ENCODE measurements around the gene CDC14B. TPM values are rescaled to one million over a fixed set of nuclear protein-coding genes. Genes with fewer than 3 reads are reported as not detected.
"Not testable (repeated sequence)": the region's sequence is repeated elsewhere in the genome, so short reads cannot be mapped to it uniquely, and the experiment has no call there.

CDC14B gene
- total RNA-seq, 1 experiment from 2014 or later: 28.4 TPM

- Histone ChIP-seq H3K4ac (ENCODE audit: low read depth, low read length) (no peak overlapping the region), H4K20me1 (ENCODE audit: control insufficient read depth, insufficient read depth, insufficient read length) (no peaks in the 10 kb centered on the region), H3T11ph (ENCODE audit: low read length) (no peak overlapping the region), H3K4me1 (ENCODE audit: insufficient read depth, low read length) (no peaks in the 10 kb centered on the region; the same call in none of the 2 replicates), H2BK20ac (ENCODE audit: low read depth, low read length, poor library complexity, severe bottlenecking) (no peak overlapping the region), H3K79me1 (ENCODE audit: insufficient read depth, low read depth, low read length, poor library complexity, severe bottlenecking) (no peaks in the 10 kb centered on the region), H3K4me2 (ENCODE audit: insufficient read depth, insufficient read length, low read length) (no peak overlapping the region), H3K23ac (ENCODE audit: insufficient read length, low read depth, low read length) (no peak overlapping the region), H2BK5ac (ENCODE audit: insufficient read length, low read length) (no peak overlapping the region), H2BK120ac (ENCODE audit: low read depth, low read length, poor library complexity, severe bottlenecking) (no peak overlapping the region), H4K5ac (ENCODE audit: insufficient read length, low read depth, low read length) (no peak overlapping the region), H2AK5ac (ENCODE audit: insufficient read length, low read length) (no peak overlapping the region), H3K18ac (ENCODE audit: insufficient read length, low read depth, low read length) (no peak overlapping the region), H3K56ac (ENCODE audit: insufficient read length, low read depth, low read length) (no peak overlapping the region), H3K79me2 (ENCODE audit: insufficient read depth, low read length) (no peaks in the 10 kb centered on the region), H4K8ac (replicated peaks; ENCODE audit: insufficient read length, low read depth, low read length) (no peak overlapping the region), H2BK12ac (ENCODE audit: insufficient read length, low read depth, low read length) (no peak overlapping the region), H3K27ac (ENCODE audit: insufficient read length, low read depth, low read length) (no peak overlapping the region), H3K9ac (ENCODE audit: extremely low read depth, insufficient read length, low read length) (no peak overlapping the region), H3K27me3 (ENCODE audit: insufficient read depth, low read length) (no peaks in the 10 kb centered on the region), H2AFZ (ENCODE audit: low read length) (no peak overlapping the region), H3K9me3 (ENCODE audit: control insufficient read depth, low read depth, low read length) (no peaks in the 10 kb centered on the region), H4K91ac (ENCODE audit: insufficient read length, low read depth, low read length) (no peak overlapping the region), H2BK15ac (ENCODE audit: low read depth, low read length) (no peak overlapping the region), H3K14ac (ENCODE audit: insufficient read depth, low read length) (no peak overlapping the region), H3K23me2 (ENCODE audit: insufficient read length, low read depth, low read length, poor library complexity, severe bottlenecking) (no peaks in the 10 kb centered on the region)
- no peak for TF ChIP-seq CTCF (conservative IDR thresholded peaks at IDR 0.05)
- no peak for DNase-seq
- peak overlapping the region in 2 of 3 experiments; percentile 9 to 21; a peak in 2 of 7 replicates for H3K27ac Mint-ChIP-seq
- no CpG with 5 or more reads among the region's 11 CpGs for WGBS (ENCODE audit: extremely low coverage, insufficient read length, low lambda C conversion rate)
- no peaks in the 10 kb centered on the region for H3K9me3 Mint-ChIP-seq
- peaks cover 31 to 35% of the 10 kb centered on the region in 2 experiments for H3K4me1 Mint-ChIP-seq
- H3K27me3 Mint-ChIP-seq (ENCODE audit: low read depth): no peaks in the 10 kb centered on the region
- peaks cover 5 to 7% (median 5%) of the 10 kb centered on the region in 3 experiments; a peak in 6 of 7 replicates for H3K36me3 Mint-ChIP-seq (ENCODE audit: insufficient read depth in 1 of 3, low read depth in 3 of 3)
- H3K4me3 Mint-ChIP-seq: no peak overlapping the region
Measured at GRCh38 chr9:96503918-96504317, 115.7 kb downstream of the CDC14B start.

DNA sequence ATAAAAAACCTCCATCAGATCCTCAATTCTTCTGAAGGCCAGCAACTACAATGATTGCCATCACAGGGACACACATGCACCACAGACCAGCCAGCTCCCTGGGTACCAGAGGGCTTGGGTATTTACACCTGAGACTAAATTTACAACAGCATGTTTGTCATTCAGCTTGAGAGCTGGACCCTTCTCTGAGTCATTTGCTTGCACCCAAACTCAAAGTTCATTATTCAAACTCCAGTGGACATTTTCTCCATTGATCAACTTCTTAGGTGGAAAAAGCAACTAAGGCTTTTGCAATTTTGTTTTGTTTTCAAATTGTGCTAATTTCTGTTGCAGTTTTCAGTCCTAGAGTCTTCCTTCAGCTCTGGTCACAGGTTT lies 116.3 kb downstream of the CDC14B start:
- H4K8ac ChIP-seq (replicated peaks; ENCODE audit: insufficient read length, low read depth, low read length); H2AK5ac ChIP-seq (ENCODE audit: insufficient read length, low read length); H3K27me3 ChIP-seq (ENCODE audit: insufficient read depth, low read length); H2BK120ac ChIP-seq (ENCODE audit: low read depth, low read length, poor library complexity, severe bottlenecking); H2BK12ac ChIP-seq (ENCODE audit: insufficient read length, low read depth, low read length); H3K14ac ChIP-seq (ENCODE audit: insufficient read depth, low read length); H3K56ac ChIP-seq (ENCODE audit: insufficient read length, low read depth, low read length); DNase-seq; H3K4ac ChIP-seq (ENCODE audit: low read depth, low read length); H3K23ac ChIP-seq (ENCODE audit: insufficient read length, low read depth, low read length); H3T11ph ChIP-seq (ENCODE audit: low read length); H3K18ac ChIP-seq (ENCODE audit: insufficient read length, low read depth, low read length); H3K27me3 Mint-ChIP-seq (ENCODE audit: low read depth); H3K9ac ChIP-seq (ENCODE audit: extremely low read depth, insufficient read length, low read length); H3K27ac ChIP-seq (ENCODE audit: insufficient read length, low read depth, low read length); H4K5ac ChIP-seq (ENCODE audit: insufficient read length, low read depth, low read length); H2BK15ac ChIP-seq (ENCODE audit: low read depth, low read length); H3K4me2 ChIP-seq (ENCODE audit: insufficient read depth, insufficient read length, low read length); H4K20me1 ChIP-seq (ENCODE audit: control insufficient read depth, insufficient read depth, insufficient read length); H3K9me3 ChIP-seq (ENCODE audit: control insufficient read depth, low read depth, low read length); H3K4me1 ChIP-seq (ENCODE audit: insufficient read depth, low read length); H4K91ac ChIP-seq (ENCODE audit: insufficient read length, low read depth, low read length); H2BK20ac ChIP-seq (ENCODE audit: low read depth, low read length, poor library complexity, severe bottlenecking); H3K36me3 Mint-ChIP-seq (ENCODE audit: insufficient read depth in 1 of 3, low read depth in 3 of 3); H3K79me2 ChIP-seq (ENCODE audit: insufficient read depth, low read length); H3K4me3 Mint-ChIP-seq; H2BK5ac ChIP-seq (ENCODE audit: insufficient read length, low read length); H2AFZ ChIP-seq (ENCODE audit: low read length); H3K23me2 ChIP-seq (ENCODE audit: insufficient read length, low read depth, low read length, poor library complexity, severe bottlenecking); H3K79me1 ChIP-seq (ENCODE audit: insufficient read depth, low read depth, low read length, poor library complexity, severe bottlenecking); H3K9me3 Mint-ChIP-seq: not testable (repeated sequence)
- Mint-ChIP-seq H3K4me1 (peaks cover 32 to 38% of the 10 kb centered on the region in 2 experiments), H3K27ac (peak overlapping the region in 2 of 3 experiments; percentile 7 to 21; a peak in 1 of 7 replicates)
